ENCODE measurements around the gene TMPRSS4. TPM values are rescaled to one million over a fixed set of nuclear protein-coding genes. Genes with fewer than 3 reads are reported as not detected.

Gene TMPRSS4
- total RNA-seq, 1 donor from 2014 or later = not detected

DNA sequence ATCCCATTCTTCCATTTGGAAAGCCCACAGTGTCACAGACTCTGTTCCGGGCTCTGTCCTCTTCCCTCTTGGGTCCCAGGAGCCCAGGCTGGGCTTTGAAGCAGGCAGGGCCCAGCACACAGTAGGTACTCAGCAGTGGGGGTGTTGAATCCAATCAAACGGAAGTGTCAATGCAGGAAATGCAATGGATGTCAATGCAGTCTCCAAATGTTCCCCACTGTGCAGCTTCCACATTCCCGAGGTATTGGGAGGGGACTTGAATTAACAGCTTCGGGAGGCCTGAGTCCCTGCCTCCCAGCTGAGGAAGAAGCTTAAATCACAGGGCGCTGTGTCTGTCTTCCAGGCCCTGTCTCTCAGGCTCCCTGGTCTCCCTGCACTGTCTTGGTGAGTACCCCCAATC is 31.6 kb downstream of the TMPRSS4 start:
- Mint-ChIP-seq H3K9me3 (ENCODE audit: unreplicated experiment) (peaks cover 6% of the 10 kb centered on the region), H3K36me3 (ENCODE audit: low read depth, unreplicated experiment) (peaks cover 1% of the 10 kb centered on the region), H3K27ac (ENCODE audit: unreplicated experiment) (no peak overlapping the region), H3K4me3 (ENCODE audit: unreplicated experiment) (no peak overlapping the region), H3K27me3 (ENCODE audit: low read depth, unreplicated experiment) (peaks cover 21% of the 10 kb centered on the region), H3K4me1 (ENCODE audit: low read depth, unreplicated experiment) (peaks cover 7% of the 10 kb centered on the region)
- no peaks in the 10 kb centered on the region for H3K27me3 ChIP-seq (ENCODE audit: insufficient read depth, low read length)
- no peak overlapping the region for H3K9ac ChIP-seq (ENCODE audit: low read length)
- no peaks in the 10 kb centered on the region for H3K79me2 ChIP-seq (ENCODE audit: insufficient read depth, low read length)
- DNase-seq (ENCODE audit: low read depth) (no peak), FAIRE-seq (no peak)
- no peak for TF ChIP-seq EZH2 (IDR thresholded peaks at IDR 0.05; ENCODE audit: insufficient read depth, low read length)
- TF ChIP-seq, protein P1, sequence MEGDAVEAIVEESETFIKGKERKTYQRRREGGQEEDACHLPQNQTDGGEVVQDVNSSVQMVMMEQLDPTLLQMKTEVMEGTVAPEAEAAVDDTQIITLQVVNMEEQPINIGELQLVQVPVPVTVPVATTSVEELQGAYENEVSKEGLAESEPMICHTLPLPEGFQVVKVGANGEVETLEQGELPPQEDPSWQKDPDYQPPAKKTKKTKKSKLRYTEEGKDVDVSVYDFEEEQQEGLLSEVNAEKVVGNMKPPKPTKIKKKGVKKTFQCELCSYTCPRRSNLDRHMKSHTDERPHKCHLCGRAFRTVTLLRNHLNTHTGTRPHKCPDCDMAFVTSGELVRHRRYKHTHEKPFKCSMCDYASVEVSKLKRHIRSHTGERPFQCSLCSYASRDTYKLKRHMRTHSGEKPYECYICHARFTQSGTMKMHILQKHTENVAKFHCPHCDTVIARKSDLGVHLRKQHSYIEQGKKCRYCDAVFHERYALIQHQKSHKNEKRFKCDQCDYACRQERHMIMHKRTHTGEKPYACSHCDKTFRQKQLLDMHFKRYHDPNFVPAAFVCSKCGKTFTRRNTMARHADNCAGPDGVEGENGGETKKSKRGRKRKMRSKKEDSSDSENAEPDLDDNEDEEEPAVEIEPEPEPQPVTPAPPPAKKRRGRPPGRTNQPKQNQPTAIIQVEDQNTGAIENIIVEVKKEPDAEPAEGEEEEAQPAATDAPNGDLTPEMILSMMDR (IDR thresholded peaks at IDR 0.05; ENCODE audit: insufficient read depth, low read depth, low read length) = no peak
- H3K4me1 ChIP-seq (ENCODE audit: insufficient read depth, low read length) = no peaks in the 10 kb centered on the region
- H3K9me3 ChIP-seq (ENCODE audit: insufficient read depth, low read depth, low read length) = no peaks in the 10 kb centered on the region
- H2AFZ ChIP-seq (ENCODE audit: low read depth, low read length) = no peak overlapping the region
- no peaks in the 10 kb centered on the region for H3K36me3 ChIP-seq (ENCODE audit: insufficient read depth, low read length)
- no peak overlapping the region for H3K27ac ChIP-seq (ENCODE audit: low read depth, low read length)
- H3K4me2 ChIP-seq (ENCODE audit: low read length) = no peak overlapping the region
- H3K4me3 ChIP-seq (ENCODE audit: insufficient read depth, low read depth, low read length) = no peak overlapping the region
- no peaks in the 10 kb centered on the region for H4K20me1 ChIP-seq (ENCODE audit: insufficient read depth, low read length)

DNA sequence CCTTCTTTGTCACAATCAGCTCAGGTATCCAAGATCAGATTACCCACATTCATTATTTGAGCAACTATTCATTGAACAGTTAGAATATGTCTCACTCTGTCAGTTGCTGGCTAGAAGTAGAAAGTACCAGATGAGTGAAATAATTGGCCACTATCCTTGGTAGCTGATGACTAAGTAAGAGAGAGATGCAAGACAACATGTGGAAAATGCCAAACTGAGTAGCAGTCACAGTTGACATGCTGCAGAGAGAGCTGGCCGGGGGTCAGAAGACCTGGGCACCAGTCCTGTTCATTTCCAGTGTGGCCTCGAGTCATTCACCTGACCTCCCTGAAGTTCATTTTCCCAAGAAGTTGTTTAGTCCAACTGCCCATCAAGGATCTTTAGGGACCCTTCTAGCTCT is 32.4 kb downstream of the TMPRSS4 start:
- no peak for FAIRE-seq
- Histone ChIP-seq H3K4me2 (ENCODE audit: low read length) (no peak overlapping the region), H3K4me3 (ENCODE audit: insufficient read depth, low read depth, low read length) (no peak overlapping the region), H3K79me2 (ENCODE audit: insufficient read depth, low read length) (no peaks in the 10 kb centered on the region), H3K9ac (ENCODE audit: low read length) (no peak overlapping the region), H3K9me3 (ENCODE audit: insufficient read depth, low read depth, low read length) (no peaks in the 10 kb centered on the region), H4K20me1 (ENCODE audit: insufficient read depth, low read length) (no peaks in the 10 kb centered on the region), H3K36me3 (ENCODE audit: insufficient read depth, low read length) (no peaks in the 10 kb centered on the region), H3K27me3 (ENCODE audit: insufficient read depth, low read length) (no peaks in the 10 kb centered on the region), H3K4me1 (ENCODE audit: insufficient read depth, low read length) (no peaks in the 10 kb centered on the region), H2AFZ (ENCODE audit: low read depth, low read length) (no peak overlapping the region), H3K27ac (ENCODE audit: low read depth, low read length) (no peak overlapping the region)
- TF ChIP-seq EZH2 (IDR thresholded peaks at IDR 0.05; ENCODE audit: insufficient read depth, low read length) = no peak
- TF ChIP-seq, protein P1 (IDR thresholded peaks at IDR 0.05; ENCODE audit: insufficient read depth, low read depth, low read length) = no peak
- peaks cover 7% of the 10 kb centered on the region for H3K4me1 Mint-ChIP-seq (ENCODE audit: low read depth, unreplicated experiment)
- peaks cover 4% of the 10 kb centered on the region for H3K9me3 Mint-ChIP-seq (ENCODE audit: unreplicated experiment)
- peaks cover 18% of the 10 kb centered on the region for H3K27me3 Mint-ChIP-seq (ENCODE audit: low read depth, unreplicated experiment)
- peak; percentile 23 for DNase-seq (ENCODE audit: low read depth)
- H3K27ac Mint-ChIP-seq (ENCODE audit: unreplicated experiment) = no peak overlapping the region
- H3K36me3 Mint-ChIP-seq (ENCODE audit: low read depth, unreplicated experiment) = peaks cover 1% of the 10 kb centered on the region
- no peak overlapping the region for H3K4me3 Mint-ChIP-seq (ENCODE audit: unreplicated experiment)

DNA sequence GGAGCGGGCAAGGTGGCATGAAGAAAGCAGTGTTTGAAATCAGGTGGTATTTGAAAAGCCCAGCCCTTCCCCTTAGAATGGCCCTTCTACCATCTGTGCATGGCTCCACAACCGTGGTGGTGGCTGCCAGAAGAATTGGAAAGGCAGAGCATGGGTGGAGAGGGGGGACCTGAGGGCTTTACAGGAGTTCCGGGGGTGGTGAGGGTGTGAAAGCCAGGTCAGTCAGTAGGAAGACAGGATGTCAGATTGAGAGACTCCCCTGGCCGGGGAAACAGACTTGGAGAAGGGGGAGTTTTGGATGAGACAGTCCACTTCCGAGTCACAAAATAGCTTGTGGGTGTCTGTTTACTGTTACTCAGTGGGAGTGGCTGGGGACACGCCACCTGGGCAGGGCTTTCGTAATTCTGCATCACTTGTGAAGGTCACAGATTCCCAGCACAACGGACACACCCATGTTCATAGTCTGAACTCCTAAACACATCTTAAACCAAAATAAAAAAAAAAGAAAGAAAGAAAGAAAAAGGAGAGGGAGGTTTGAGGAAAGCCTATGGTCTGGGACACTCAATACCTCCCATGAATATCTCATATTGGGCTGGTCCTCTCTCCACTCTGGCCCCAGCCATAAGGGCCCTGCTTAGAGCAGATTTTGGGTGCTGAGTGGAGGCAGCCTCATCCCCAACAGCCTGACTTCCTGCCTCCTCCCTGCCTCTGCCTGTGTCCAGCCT is 34.3 kb downstream of the TMPRSS4 start:
- no peaks in the 10 kb centered on the region for H3K9me3 Mint-ChIP-seq (ENCODE audit: unreplicated experiment)
- no peak overlapping the region for H3K4me3 Mint-ChIP-seq (ENCODE audit: unreplicated experiment)
- DNase-seq (ENCODE audit: low read depth) = no peak
- H4K20me1 ChIP-seq (ENCODE audit: insufficient read depth, low read length) = no peaks in the 10 kb centered on the region
- peaks cover 7% of the 10 kb centered on the region for H3K4me1 Mint-ChIP-seq (ENCODE audit: low read depth, unreplicated experiment)
- H3K36me3 ChIP-seq (ENCODE audit: insufficient read depth, low read length) = no peaks in the 10 kb centered on the region
- no peaks in the 10 kb centered on the region for H3K79me2 ChIP-seq (ENCODE audit: insufficient read depth, low read length)
- no peaks in the 10 kb centered on the region for H3K9me3 ChIP-seq (ENCODE audit: insufficient read depth, low read depth, low read length)
- no peak overlapping the region for H3K9ac ChIP-seq (ENCODE audit: low read length)
- no peak for FAIRE-seq
- H3K27ac Mint-ChIP-seq (ENCODE audit: unreplicated experiment) = no peak overlapping the region
- no peak overlapping the region for H2AFZ ChIP-seq (ENCODE audit: low read depth, low read length)
- H3K27me3 Mint-ChIP-seq (ENCODE audit: low read depth, unreplicated experiment) = peaks cover 30% of the 10 kb centered on the region
- no peaks in the 10 kb centered on the region for H3K36me3 Mint-ChIP-seq (ENCODE audit: low read depth, unreplicated experiment)
- H3K27ac ChIP-seq (ENCODE audit: low read depth, low read length) = no peak overlapping the region
- H3K4me1 ChIP-seq (ENCODE audit: insufficient read depth, low read length) = no peaks in the 10 kb centered on the region
- H3K4me2 ChIP-seq (ENCODE audit: low read length) = no peak overlapping the region
- no peaks in the 10 kb centered on the region for H3K27me3 ChIP-seq (ENCODE audit: insufficient read depth, low read length)
- TF ChIP-seq EZH2 (IDR thresholded peaks at IDR 0.05; ENCODE audit: insufficient read depth, low read length) = no peak
- TF ChIP-seq, protein P1 (IDR thresholded peaks at IDR 0.05; ENCODE audit: insufficient read depth, low read depth, low read length) = no peak
- no peak overlapping the region for H3K4me3 ChIP-seq (ENCODE audit: insufficient read depth, low read depth, low read length)

Measured in astrocyte (in vitro differentiated cells and primary cell).